BJ (cell line): ENCODE measurements around the gene SAA1. TPM values are rescaled to one million over a fixed set of nuclear protein-coding genes. Genes with fewer than 3 reads are reported as not detected.

ENCODE experiments used
- CTCF ChIA-PET: fragments of 350-600 bp; formaldehyde crosslinking; extraction: SDS; loops from one replicate; lab custom pipeline; 2021; ENCODE audit warnings: antibody characterized with exemption, inconsistent platforms; lab: Yijun Ruan, JAX
- POLR2A ChIA-PET: fragments of 300-600 bp; sonication (Branson Sonifier 250); formaldehyde crosslinking; extraction: SDS; loops from one replicate; lab custom pipeline; 2021; ENCODE audit warnings: antibody characterized with exemption; lab: Charles Lee
- DNase-seq: peaks from one replicate; pipeline ENCODE4 v3.0.0-alpha.2; 2011; ENCODE audit warnings: low read depth
- H3K27me3 ChIP-seq: 2 replicates; pipeline ENCODE4 v1.6.0; 2011; ENCODE audit warnings: low read length; ENCODE audit not compliant: control insufficient read depth, insufficient read depth
- H3K36me3 ChIP-seq: 2 replicates; pipeline ENCODE4 v1.5.1; 2011; ENCODE audit warnings: low read length; ENCODE audit not compliant: control insufficient read depth, insufficient read depth
- H3K4me3 ChIP-seq: 2 replicates; pipeline ENCODE4 v1.5.1; 2011; ENCODE audit warnings: low read depth, mild to moderate bottlenecking, control low read depth, low read length
- CTCF ChIP-seq: IDR thresholded peaks from 2 replicates; pipeline ENCODE4 v1.5.1; 2011; ENCODE audit warnings: low read depth, mild to moderate bottlenecking, control low read depth, inconsistent platforms, low read length, moderate library complexity; ENCODE audit not compliant: insufficient read depth
- polyA plus RNA-seq: library from polyadenylated mRNA; depleted of rRNA; stranded (reverse); fragments of >200 nt; gene quantifications from 2 replicates; pipeline ENCODE4 v1.2.3, GENCODE V29; 2011; rRNA removed
- small RNA-seq: library from RNA; depleted of rRNA; stranded (forward); fragments of <200 nt; gene quantifications from one replicate; pipeline ENCODE3, GENCODE V24; 2012; ENCODE audit warnings: low replicate concordance, low read depth; ENCODE audit not compliant: insufficient read length

SAA1 gene
- polyA plus RNA-seq, 1 experiment = 2.3 TPM

GRCh38 chr11:18315893-18316292 is 49.8 kb downstream of the SAA1 start:
- H3K27me3 ChIP-seq = no peaks in the 10 kb centered on the region
- TF ChIP-seq CTCF = no peak
- H3K4me3 ChIP-seq = no peak overlapping the region
- no peaks in the 10 kb centered on the region for H3K36me3 ChIP-seq
- DNase-seq = no peak
- CTCF ChIA-PET = interaction anchor here (1.4 kb wide), 1 partner anchor 65 kb away, joined by 3 read pairs; no protein-coding TSS in a partner anchor
- POLR2A ChIA-PET = no interaction called here

- ChIA-PET POLR2A (no interaction called here), CTCF (no interaction called here)
- no peaks in the 10 kb centered on the region for H3K27me3 ChIP-seq
Observed at GRCh38 chr11:18317551-18317950, 51.5 kb downstream of the SAA1 start.

More at GRCh38 chr11:18317551-18317950, 51.5 kb downstream of the SAA1 start:
- H3K36me3 ChIP-seq = no peaks in the 10 kb centered on the region
- H3K4me3 ChIP-seq = no peak overlapping the region
- TF ChIP-seq CTCF = no peak
- no peak for DNase-seq

Small RNA genes within 50 kb of the gene (small RNA-seq; reads per million reads assigned to genes)
- gene RNA5SP333 (not detected), gene RNA5SP334 (not detected)

Other genes with a start within 250 kb of the SAA1 start
- 0.04 and 0.06 TPM in 2 replicates for gene TPH1, start 220.0 kb upstream of the SAA1 start, polyA plus RNA-seq
- 8.9 and 13.3 TPM in 2 replicates for gene SAAL1, start 160.2 kb upstream of the SAA1 start, polyA plus RNA-seq
- gene MRGPRX3, start 133.7 kb upstream of the SAA1 start, polyA plus RNA-seq = not detected in 2 replicates
- gene MRGPRX4, start 93.4 kb upstream of the SAA1 start, polyA plus RNA-seq = not detected in 2 replicates
- gene SAA4, start 29.5 kb upstream of the SAA1 start, polyA plus RNA-seq = not detected in 2 replicates
- 0.54 and 0.55 TPM in 2 replicates for gene SAA2, start 17.6 kb upstream of the SAA1 start, polyA plus RNA-seq
- 15.3 and 23.2 TPM in 2 replicates for gene HPS5, start 55.9 kb downstream of the SAA1 start, polyA plus RNA-seq
- 24.9 and 42.9 TPM in 2 replicates for gene GTF2H1, start 56.3 kb downstream of the SAA1 start, polyA plus RNA-seq
- 946 and 2,237 TPM in 2 replicates for gene LDHA, start 128.3 kb downstream of the SAA1 start, polyA plus RNA-seq
- 0.10 TPM in 1 of 2 replicates, not detected in the other for gene LDHC, start 146.1 kb downstream of the SAA1 start, polyA plus RNA-seq
- gene LDHAL6A, start 189.6 kb downstream of the SAA1 start, polyA plus RNA-seq = not detected in 2 replicates